NCI-H1694 (cell line): ENCODE measurements around the gene LGMN.

ENCODE experiments used
- DNase-seq: peaks from one replicate; lab custom pipeline; 2025; lab: John Stamatoyannopoulos, UW

Gene LGMN

GRCh38 chr14:92726135-92726932, 22.1 kb downstream of the LGMN start:
- no peak for DNase-seq

- no peak for DNase-seq
Measured at GRCh38 chr14:92724516-92725340, 23.7 kb downstream of the LGMN start.

GRCh38 chr14:92719890-92720323, 28.5 kb downstream of the LGMN start:
- no peak for DNase-seq

GRCh38 chr14:92719421-92719820, 29.0 kb downstream of the LGMN start:
- DNase-seq = no peak

GRCh38 chr14:92718664-92719063, 29.8 kb downstream of the LGMN start:
- DNase-seq = no peak

GRCh38 chr14:92717571-92718042, 30.8 kb downstream of the LGMN start:
- DNase-seq = no peak

- no peak for DNase-seq
Measured at GRCh38 chr14:92716131-92716530, 32.3 kb downstream of the LGMN start.

- peak; percentile 72 for DNase-seq
Measured at GRCh38 chr14:92714739-92715307, 33.6 kb downstream of the LGMN start.

GRCh38 chr14:92712654-92713051, 35.8 kb downstream of the LGMN start:
- DNase-seq = no peak

- no peak for DNase-seq
Measured at GRCh38 chr14:92711976-92712653, 36.3 kb downstream of the LGMN start.

- DNase-seq = no peak
Measured at GRCh38 chr14:92710001-92710341, 38.5 kb downstream of the LGMN start.

- DNase-seq = no peak
Measured at GRCh38 chr14:92709340-92710000, 39.0 kb downstream of the LGMN start.

- DNase-seq = no peak
Measured at GRCh38 chr14:92706386-92706785, 42.0 kb downstream of the LGMN start.

- DNase-seq = no peak
Measured at GRCh38 chr14:92704821-92705220, 43.6 kb downstream of the LGMN start.

- DNase-seq = no peak
Measured at GRCh38 chr14:92704036-92704804, 44.2 kb downstream of the LGMN start.

- no peak for DNase-seq
Measured at GRCh38 chr14:92703516-92703915, 44.9 kb downstream of the LGMN start.

GRCh38 chr14:92702441-92702918, 45.9 kb downstream of the LGMN start:
- DNase-seq = no peak

- DNase-seq = no peak
Measured at GRCh38 chr14:92701826-92702225, 46.6 kb downstream of the LGMN start.

GRCh38 chr14:92698393-92698792, 50.0 kb downstream of the LGMN start:
- no peak for DNase-seq

- no peak for DNase-seq
Measured at GRCh38 chr14:92696366-92696765, 52.1 kb downstream of the LGMN start.

- DNase-seq = no peak
Measured at GRCh38 chr14:92695562-92695961, 52.9 kb downstream of the LGMN start.
